ENCODE data around the gene USP12.
"Not testable (repeated sequence)": the region's sequence is repeated elsewhere in the genome, so short reads cannot be mapped to it uniquely, and the experiment has no call there.

Gene USP12

DNA sequence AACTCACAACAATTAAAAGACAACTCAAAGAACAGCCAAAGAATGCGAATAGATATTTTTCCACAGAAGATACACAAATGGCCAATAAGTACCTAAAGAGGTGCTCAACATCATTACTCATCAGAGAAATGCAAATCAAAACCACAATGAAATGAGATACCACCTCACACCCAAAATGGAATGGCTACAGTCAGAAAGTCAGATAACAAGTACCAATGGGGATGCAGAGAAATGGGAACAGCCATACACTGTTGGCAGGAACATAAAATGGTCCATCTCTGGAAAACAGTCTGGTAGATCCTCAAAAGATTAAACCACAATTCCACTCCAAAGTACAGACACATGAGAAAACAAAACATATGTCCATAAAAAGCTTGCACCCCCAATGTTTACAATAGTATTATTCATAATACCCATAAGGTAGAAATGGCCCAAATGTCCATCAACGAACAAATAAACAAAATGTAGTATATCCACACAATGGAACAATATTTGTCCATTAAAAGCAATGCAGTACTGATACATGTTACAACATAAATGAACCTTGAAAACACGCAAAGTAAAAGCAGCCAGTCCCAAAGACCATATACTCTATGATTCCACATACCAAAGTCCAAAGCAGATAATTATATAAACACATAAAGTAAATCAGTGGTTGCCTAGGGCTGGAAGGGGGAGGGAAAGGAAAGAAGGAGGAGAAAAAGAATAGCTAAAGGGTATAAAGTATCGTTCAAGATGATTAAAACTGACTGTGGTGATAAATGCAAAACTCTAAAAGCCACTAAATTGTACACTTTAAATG lies 19.6 kb downstream of the USP12 start:
- no peaks in the 10 kb centered on the region for H3K4me1 ChIP-seq
- no peaks in the 10 kb centered on the region for H3K36me3 ChIP-seq (replicated peaks)
- DNase-seq (ENCODE audit: low spot score in 2 of 2) = no peak
- no peaks in the 10 kb centered on the region for H3K27me3 ChIP-seq (ENCODE audit: low read depth)
- H3K9me3 ChIP-seq = no peaks in the 10 kb centered on the region
- in situ Hi-C loops (cut with MboI; ENCODE audit: low sequenced_read_pairs) = no loop called here
- H3K4me3 ChIP-seq = no peak overlapping the region

- H3K27me3 ChIP-seq (ENCODE audit: low read depth) = no peaks in the 10 kb centered on the region
- no peak for DNase-seq (ENCODE audit: low spot score in 2 of 2)
- H3K4me1 ChIP-seq = no peaks in the 10 kb centered on the region
- no peak overlapping the region for H3K4me3 ChIP-seq
- no peaks in the 10 kb centered on the region for H3K9me3 ChIP-seq
- H3K36me3 ChIP-seq (replicated peaks) = no peaks in the 10 kb centered on the region
- in situ Hi-C loops (cut with MboI; ENCODE audit: low sequenced_read_pairs) = no loop called here
These were observed 21.9 kb downstream of the USP12 start for GRCh38 chr13:27149702-27150101.

DNA sequence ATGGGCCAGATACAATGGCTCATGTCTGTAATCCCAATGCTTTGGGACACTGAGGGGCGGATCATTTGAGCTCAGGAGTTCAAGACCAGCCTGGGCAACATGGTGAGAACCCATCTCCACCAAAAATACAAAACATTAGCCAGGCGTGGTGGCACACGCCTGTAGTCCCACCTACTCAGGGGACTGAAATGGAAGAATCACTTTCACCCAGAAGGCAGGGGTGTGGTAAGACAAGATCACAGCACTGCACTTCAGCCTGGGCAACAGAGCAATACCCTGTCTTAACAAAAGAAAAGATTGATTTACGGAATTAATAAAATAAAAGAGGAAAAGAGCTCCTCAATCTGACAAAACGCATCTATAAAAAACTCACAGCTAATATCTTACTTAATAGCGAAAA lies 22.7 kb downstream of the USP12 start:
- in situ Hi-C loops (cut with MboI; ENCODE audit: low sequenced_read_pairs) = no loop called here
- no peak for DNase-seq (ENCODE audit: low spot score in 2 of 2)
- Histone ChIP-seq H3K4me3 (no peak overlapping the region), H3K27me3 (ENCODE audit: low read depth) (no peaks in the 10 kb centered on the region), H3K9me3 (no peaks in the 10 kb centered on the region), H3K4me1 (no peaks in the 10 kb centered on the region), H3K36me3 (replicated peaks) (no peaks in the 10 kb centered on the region)

DNA sequence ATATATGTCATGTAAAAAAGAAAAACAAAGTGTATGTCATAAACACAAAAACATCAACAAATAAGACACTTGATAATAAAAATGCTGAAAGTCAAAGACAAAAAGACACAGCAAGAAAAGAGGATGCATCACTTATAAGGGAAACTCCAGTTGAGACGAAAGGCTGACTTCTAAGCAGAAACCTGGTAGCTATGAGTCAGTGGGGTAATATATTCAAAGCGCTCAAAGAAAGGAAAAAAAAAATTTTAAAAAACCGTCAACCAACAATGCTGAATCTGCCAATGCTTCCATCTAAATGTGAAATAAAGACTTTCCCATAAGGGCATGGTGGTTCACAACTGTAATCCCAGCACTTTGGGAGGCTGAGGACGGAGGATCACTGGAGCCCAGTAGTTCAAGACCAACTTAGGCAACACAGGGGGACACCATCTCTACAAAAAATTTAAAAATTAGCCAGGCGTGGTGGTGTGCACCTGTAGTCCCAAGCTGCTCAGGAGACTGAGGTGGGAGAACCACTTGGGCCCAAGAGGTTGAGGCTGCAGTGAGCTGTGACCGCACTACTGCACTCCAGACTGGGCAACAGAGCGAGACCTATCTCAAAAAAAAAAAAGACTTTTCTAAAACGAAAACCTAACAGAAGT lies 24.0 kb downstream of the USP12 start:
- H3K27me3 ChIP-seq (ENCODE audit: low read depth) = no peaks in the 10 kb centered on the region
- in situ Hi-C loops (cut with MboI; ENCODE audit: low sequenced_read_pairs) = no loop called here
- H3K4me3 ChIP-seq = no peak overlapping the region
- no peaks in the 10 kb centered on the region for H3K9me3 ChIP-seq
- H3K4me1 ChIP-seq = no peaks in the 10 kb centered on the region
- no peaks in the 10 kb centered on the region for H3K36me3 ChIP-seq (replicated peaks)
- DNase-seq (ENCODE audit: low spot score in 2 of 2) = no peak

DNA sequence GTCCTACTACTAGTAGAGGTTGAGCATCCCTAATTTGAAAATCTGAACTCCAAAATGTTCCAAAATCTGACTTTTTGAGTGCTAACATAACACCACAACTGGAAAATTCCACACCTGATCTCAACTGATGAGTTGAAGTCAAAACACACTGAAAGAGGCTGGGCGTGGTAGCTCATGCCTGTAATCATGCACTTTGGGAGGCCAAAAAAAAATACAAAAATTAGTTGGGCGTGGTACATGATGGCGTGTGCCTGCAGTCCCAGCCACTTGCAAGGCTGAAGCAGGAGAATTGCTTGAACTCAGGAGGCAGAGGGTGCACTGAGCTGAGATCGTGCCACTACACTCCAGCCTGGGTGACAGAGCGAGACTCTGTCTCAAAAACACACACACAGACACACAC lies 29.9 kb downstream of the USP12 start:
- Histone ChIP-seq H3K4me3 (no peak overlapping the region), H3K27me3 (ENCODE audit: low read depth) (no peaks in the 10 kb centered on the region), H3K36me3 (replicated peaks) (no peaks in the 10 kb centered on the region), H3K4me1 (no peaks in the 10 kb centered on the region), H3K9me3 (no peaks in the 10 kb centered on the region)
- in situ Hi-C loops (cut with MboI; ENCODE audit: low sequenced_read_pairs) = no loop called here
- no peak for DNase-seq (ENCODE audit: low spot score in 2 of 2)

GRCh38 chr13:27141159-27141558 lies 30.5 kb downstream of the USP12 start:
- H3K27me3 ChIP-seq (ENCODE audit: low read depth); H3K9me3 ChIP-seq; H3K4me1 ChIP-seq; H3K4me3 ChIP-seq; in situ Hi-C loops (cut with MboI; ENCODE audit: low sequenced_read_pairs); DNase-seq (ENCODE audit: low spot score in 2 of 2); H3K36me3 ChIP-seq (replicated peaks): not testable (repeated sequence)

- in situ Hi-C loops (cut with MboI; ENCODE audit: low sequenced_read_pairs) = no loop called here
These were observed 31.6 kb downstream of the USP12 start for GRCh38 chr13:27140060-27140459.

GRCh38 chr13:27139565-27139964 lies 32.0 kb downstream of the USP12 start:
- in situ Hi-C loops (cut with MboI; ENCODE audit: low sequenced_read_pairs) = no loop called here
- DNase-seq (ENCODE audit: low spot score in 2 of 2) = no peak
- no peaks in the 10 kb centered on the region for H3K36me3 ChIP-seq (replicated peaks)
- H3K4me1 ChIP-seq = no peaks in the 10 kb centered on the region
- no peaks in the 10 kb centered on the region for H3K27me3 ChIP-seq (ENCODE audit: low read depth)
- no peaks in the 10 kb centered on the region for H3K9me3 ChIP-seq
- H3K4me3 ChIP-seq = no peak overlapping the region

More at GRCh38 chr13:27140060-27140459, 31.6 kb downstream of the USP12 start:
- Histone ChIP-seq H3K4me1 (no peaks in the 10 kb centered on the region), H3K4me3 (no peak overlapping the region), H3K27me3 (ENCODE audit: low read depth) (no peaks in the 10 kb centered on the region), H3K36me3 (replicated peaks) (no peaks in the 10 kb centered on the region), H3K9me3 (no peaks in the 10 kb centered on the region)
- DNase-seq (ENCODE audit: low spot score in 2 of 2) = no peak

- no peaks in the 10 kb centered on the region for H3K9me3 ChIP-seq
- no peak overlapping the region for H3K4me3 ChIP-seq
- in situ Hi-C loops (cut with MboI; ENCODE audit: low sequenced_read_pairs) = no loop called here
- no peaks in the 10 kb centered on the region for H3K4me1 ChIP-seq
- H3K27me3 ChIP-seq (ENCODE audit: low read depth) = no peaks in the 10 kb centered on the region
- no peak for DNase-seq (ENCODE audit: low spot score in 2 of 2)
- H3K36me3 ChIP-seq (replicated peaks) = no peaks in the 10 kb centered on the region
These were observed 33.0 kb downstream of the USP12 start for GRCh38 chr13:27138457-27139093.

GRCh38 chr13:27137759-27138158 lies 33.9 kb downstream of the USP12 start:
- Histone ChIP-seq H3K36me3 (replicated peaks) (no peaks in the 10 kb centered on the region), H3K4me1 (no peaks in the 10 kb centered on the region), H3K9me3 (no peaks in the 10 kb centered on the region), H3K4me3 (no peak overlapping the region), H3K27me3 (ENCODE audit: low read depth) (no peaks in the 10 kb centered on the region)
- no peak for DNase-seq (ENCODE audit: low spot score in 2 of 2)
- in situ Hi-C loops (cut with MboI; ENCODE audit: low sequenced_read_pairs) = no loop called here

DNA sequence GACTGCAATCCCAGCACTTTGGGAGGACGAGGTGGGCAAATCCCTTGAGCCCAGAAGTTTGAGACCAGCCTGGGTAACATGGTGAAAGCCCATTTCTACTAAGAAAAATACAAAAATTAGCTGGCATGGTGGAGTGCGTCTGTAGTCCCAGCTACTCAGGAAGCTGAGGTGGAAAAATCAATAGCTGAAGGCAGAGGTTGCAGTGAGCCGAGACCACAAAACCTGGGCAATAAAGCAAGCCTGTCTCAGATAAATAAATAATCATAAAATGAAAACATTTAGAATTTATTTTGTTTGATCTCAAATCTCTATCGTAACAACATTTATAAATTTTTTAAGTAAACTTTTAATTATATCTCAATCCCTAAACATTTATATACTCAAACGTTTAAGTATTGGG lies 36.6 kb downstream of the USP12 start:
- Histone ChIP-seq H3K4me3 (no peak overlapping the region), H3K4me1 (peaks cover 8% of the 10 kb centered on the region), H3K36me3 (replicated peaks) (no peaks in the 10 kb centered on the region), H3K9me3 (no peaks in the 10 kb centered on the region), H3K27me3 (ENCODE audit: low read depth) (no peaks in the 10 kb centered on the region)
- in situ Hi-C loops (cut with MboI; ENCODE audit: low sequenced_read_pairs) = no loop called here
- DNase-seq (ENCODE audit: low spot score in 2 of 2) = no peak

- H3K4me3 ChIP-seq = no peak overlapping the region
- no peaks in the 10 kb centered on the region for H3K9me3 ChIP-seq
- in situ Hi-C loops (cut with MboI; ENCODE audit: low sequenced_read_pairs) = no loop called here
- H3K4me1 ChIP-seq = peaks cover 8% of the 10 kb centered on the region
- H3K36me3 ChIP-seq (replicated peaks) = no peaks in the 10 kb centered on the region
- H3K27me3 ChIP-seq (ENCODE audit: low read depth) = no peaks in the 10 kb centered on the region
- no peak for DNase-seq (ENCODE audit: low spot score in 2 of 2)
These were observed 37.7 kb downstream of the USP12 start for GRCh38 chr13:27133889-27134288.

GRCh38 chr13:27132538-27132937 lies 39.1 kb downstream of the USP12 start:
- in situ Hi-C loops (cut with MboI; ENCODE audit: low sequenced_read_pairs) = no loop called here

GRCh38 chr13:27131906-27132305 lies 39.7 kb downstream of the USP12 start:
- no peak overlapping the region for H3K4me3 ChIP-seq
- no peaks in the 10 kb centered on the region for H3K27me3 ChIP-seq (ENCODE audit: low read depth)
- no peaks in the 10 kb centered on the region for H3K9me3 ChIP-seq
- no peaks in the 10 kb centered on the region for H3K36me3 ChIP-seq (replicated peaks)
- in situ Hi-C loops (cut with MboI; ENCODE audit: low sequenced_read_pairs) = no loop called here
- DNase-seq (ENCODE audit: low spot score in 2 of 2) = no peak
- H3K4me1 ChIP-seq = peaks cover 8% of the 10 kb centered on the region

More at GRCh38 chr13:27132538-27132937, 39.1 kb downstream of the USP12 start:
- peaks cover 8% of the 10 kb centered on the region for H3K4me1 ChIP-seq
- H3K4me3 ChIP-seq = no peak overlapping the region
- DNase-seq (ENCODE audit: low spot score in 2 of 2) = no peak
- no peaks in the 10 kb centered on the region for H3K27me3 ChIP-seq (ENCODE audit: low read depth)
- no peaks in the 10 kb centered on the region for H3K9me3 ChIP-seq
- no peaks in the 10 kb centered on the region for H3K36me3 ChIP-seq (replicated peaks)

Measured in HAP-1 (cell line).